HepG2 (cell line): ENCODE results near the gene SPHK1. TPM values are rescaled to one million over a fixed set of nuclear protein-coding genes. Genes with fewer than 3 reads are reported as not detected.

Source experiments
- E2F1 ChIP-seq: sonication (generic); formaldehyde crosslinking; IDR thresholded peaks from 2 replicates; pipeline ENCODE4 v1.5.0; 2020; ENCODE audit warnings: missing genetic modification reagents
- HMG20A ChIP-seq: IDR thresholded peaks from 2 replicates; pipeline ENCODE4 v1.6.1; 2016; ENCODE audit warnings: borderline replicate concordance
- JUNB ChIP-seq: sonication (generic); formaldehyde crosslinking; IDR thresholded peaks from 2 replicates; pipeline ENCODE4 v1.8.0; 2022; ENCODE audit warnings: missing genetic modification reagents, mild to moderate bottlenecking, borderline replicate concordance
- KIAA2018 ChIP-seq: sonication (generic); formaldehyde crosslinking; IDR thresholded peaks from 2 replicates; pipeline ENCODE4 v1.5.0; 2020; ENCODE audit warnings: mild to moderate bottlenecking, missing genetic modification reagents, borderline replicate concordance
- MEIS2 ChIP-seq: sonication (generic); formaldehyde crosslinking; IDR thresholded peaks from 2 replicates; pipeline ENCODE4 v1.9.0; 2021; ENCODE audit warnings: mild to moderate bottlenecking, missing genetic modification reagents
- MXD1 ChIP-seq: sonication (generic); formaldehyde crosslinking; IDR thresholded peaks from 2 replicates; pipeline ENCODE4 v1.4.0; 2020; ENCODE audit warnings: mild to moderate bottlenecking, missing genetic modification reagents
- PCBP2 ChIP-seq: fragments of 200-400 bp; formaldehyde crosslinking; optimal IDR thresholded peaks from 2 replicates; pipeline ENCODE3; 2018; ENCODE audit warnings: low read length, low read depth; ENCODE audit not compliant: poor library complexity, severe bottlenecking
- PHF8 ChIP-seq: sonication (generic); formaldehyde crosslinking; IDR thresholded peaks from 2 replicates; pipeline ENCODE4 v1.5.0; 2020; ENCODE audit warnings: missing genetic modification reagents
- PLSCR1 ChIP-seq: sonication (generic); formaldehyde crosslinking; IDR thresholded peaks from 2 replicates; pipeline ENCODE4 v1.5.0; 2020; ENCODE audit warnings: missing genetic modification reagents, mild to moderate bottlenecking, borderline replicate concordance
- RARG ChIP-seq: sonication (generic); formaldehyde crosslinking; IDR thresholded peaks from 2 replicates; pipeline ENCODE4 v1.4.0; 2020; ENCODE audit warnings: low read depth, mild to moderate bottlenecking, missing genetic modification reagents
- TBP ChIP-seq: sonication (generic); formaldehyde crosslinking; IDR thresholded peaks from 2 replicates; pipeline ENCODE4 v1.5.0; 2020; ENCODE audit warnings: missing genetic modification reagents
- ZFP41 ChIP-seq: sonication (generic); formaldehyde crosslinking; IDR thresholded peaks from 2 replicates; pipeline ENCODE4 v1.4.0; 2020; ENCODE audit warnings: mild to moderate bottlenecking, missing genetic modification reagents, borderline replicate concordance
- ZNF879 ChIP-seq: sonication (generic); formaldehyde crosslinking; IDR thresholded peaks from 2 replicates; pipeline ENCODE4 v1.8.1; 2023; ENCODE audit warnings: missing genetic modification reagents
- ZNF883 ChIP-seq: sonication (generic); formaldehyde crosslinking; IDR thresholded peaks from 2 replicates; pipeline ENCODE4 v1.5.1; 2020; ENCODE audit warnings: mild to moderate bottlenecking, missing genetic modification reagents; ENCODE audit errors: not compliant biosample characterization
- ZSCAN5A ChIP-seq: sonication (generic); formaldehyde crosslinking; IDR thresholded peaks from 2 replicates; pipeline ENCODE4 v1.8.0; 2022; ENCODE audit warnings: mild to moderate bottlenecking, missing genetic modification reagents, borderline replicate concordance
- polyA plus RNA-seq, 8 experiments: library from polyadenylated mRNA; depleted of rRNA in 3 of 8; stranded (reverse) in 7 of 8; unstranded in 1 of 8; fragments of >200 nt; fragmentation: Illumina TruSeq in 4 of 8; extraction: Trizol in 4 of 8; gene quantifications; 2 replicates each; pipeline versions ENCODE4 v1.2.1 to v1.2.3, GENCODE V29; 2011 to 2016; ENCODE audit warnings: low read depth in 4 of 8, missing spikeins in 1 of 8, mixed read lengths in 1 of 8; ENCODE audit not compliant: insufficient read depth in 1 of 8
- total RNA-seq, 5 experiments: library from RNA; depleted of rRNA; stranded (reverse); fragments of >200 nt; fragmentation: Illumina TruSeq; extraction: Trizol; gene quantifications; 2 replicates each; pipeline ENCODE4 v1.2.3, GENCODE V29; 2016; ENCODE audit warnings: low read depth in 1 of 5

Gene SPHK1
- total and polyA plus RNA-seq, 2 of the 13 experiments (the other 11 are each of a cell fraction or from before 2014, with no cell fraction given) = 129 to 160 TPM

- 0 out of 2 replicates have a peak, but pooled peaks have one; percentile 76 for TF ChIP-seq KIAA2018 (CRISPR knock-in tag)
- TF ChIP-seq RARG (CRISPR knock-in tag) = no peak; the same call in 1 of the 2 replicates
- no peak for TF ChIP-seq PCBP2
- TF ChIP-seq ZNF883 (CRISPR knock-in tag) = peak; percentile 85
- peak; percentile 83 for TF ChIP-seq E2F1 (CRISPR knock-in tag)
- TF ChIP-seq MEIS2 (CRISPR knock-in tag) = no peak; the same call in none of the 2 replicates
- TF ChIP-seq ZFP41 (CRISPR knock-in tag) = peak; percentile 85
- TF ChIP-seq PHF8 (CRISPR knock-in tag) = peak; percentile 88
- TF ChIP-seq MXD1 (CRISPR knock-in tag) = peak; percentile 43; the same call in 1 of the 2 replicates
- no peak for TF ChIP-seq JUNB (CRISPR knock-in tag)
- TF ChIP-seq HMG20A (CRISPR knock-in tag) = peak; percentile 67; the same call in 1 of the 2 replicates
- TF ChIP-seq ZNF879 (CRISPR knock-in tag) = no peak
- TF ChIP-seq PLSCR1 (CRISPR knock-in tag) = 0 out of 2 replicates have a peak, but pooled peaks have one; percentile 34
- peak; percentile 97 for TF ChIP-seq TBP (CRISPR knock-in tag)
- TF ChIP-seq ZSCAN5A (CRISPR knock-in tag) = no peak
Measured at GRCh38 chr17:76353599-76354316, 30.7 kb upstream of the SPHK1 start, which contains the start of gene PRPSAP1 (continued).
